ENCODE measurements around the gene PIM2.

- TF ChIP-seq, protein P1, sequence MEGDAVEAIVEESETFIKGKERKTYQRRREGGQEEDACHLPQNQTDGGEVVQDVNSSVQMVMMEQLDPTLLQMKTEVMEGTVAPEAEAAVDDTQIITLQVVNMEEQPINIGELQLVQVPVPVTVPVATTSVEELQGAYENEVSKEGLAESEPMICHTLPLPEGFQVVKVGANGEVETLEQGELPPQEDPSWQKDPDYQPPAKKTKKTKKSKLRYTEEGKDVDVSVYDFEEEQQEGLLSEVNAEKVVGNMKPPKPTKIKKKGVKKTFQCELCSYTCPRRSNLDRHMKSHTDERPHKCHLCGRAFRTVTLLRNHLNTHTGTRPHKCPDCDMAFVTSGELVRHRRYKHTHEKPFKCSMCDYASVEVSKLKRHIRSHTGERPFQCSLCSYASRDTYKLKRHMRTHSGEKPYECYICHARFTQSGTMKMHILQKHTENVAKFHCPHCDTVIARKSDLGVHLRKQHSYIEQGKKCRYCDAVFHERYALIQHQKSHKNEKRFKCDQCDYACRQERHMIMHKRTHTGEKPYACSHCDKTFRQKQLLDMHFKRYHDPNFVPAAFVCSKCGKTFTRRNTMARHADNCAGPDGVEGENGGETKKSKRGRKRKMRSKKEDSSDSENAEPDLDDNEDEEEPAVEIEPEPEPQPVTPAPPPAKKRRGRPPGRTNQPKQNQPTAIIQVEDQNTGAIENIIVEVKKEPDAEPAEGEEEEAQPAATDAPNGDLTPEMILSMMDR (IDR thresholded peaks at IDR 0.05), result no peak
- TF ChIP-seq POLR2A (IDR thresholded peaks at IDR 0.05), result no peak
- TF ChIP-seq POLR2AphosphoS5 (IDR thresholded peaks at IDR 0.05), result no peak
- no peak for TF ChIP-seq EP300 (IDR thresholded peaks at IDR 0.05)
Measured at GRCh38 chrX:48910926-48911411, 7.9 kb downstream of the PIM2 start.

All from gastroesophageal sphincter (tissue), 3 donors.